G401 (cell line): ENCODE data around the gene TMEM37. TPM values are rescaled to one million over a fixed set of nuclear protein-coding genes. Genes with fewer than 3 reads are reported as not detected.

Experiments used
- DNase-seq: peaks from one replicate; pipeline ENCODE4 v3.0.0-alpha.2; 2015; ENCODE audit warnings: low spot score
- in situ Hi-C: cut with HindIII; loops from 2 replicates; pipeline ENCODE4 v1.10.0; 2016; ENCODE audit warnings: low sequenced_read_pairs, mixed read lengths
- total RNA-seq: library from RNA; depleted of rRNA; stranded (reverse); fragments of >200 nt; shearing (Covaris generic); gene quantifications from 2 replicates; pipeline ENCODE4 v1.2.3, GENCODE V29; 2014

The TMEM37 gene
- total RNA-seq, 1 experiment from 2014 or later = 3.1 TPM

GRCh38 chr2:119474371-119475224 is 42.9 kb downstream of the TMEM37 start:
- DNase-seq = no peak
- in situ Hi-C loops = loop anchor here (10.0 kb wide), 1 partner anchor 210 kb away; no protein-coding TSS in a partner anchor

GRCh38 chr2:119475225-119475856 is 43.7 kb downstream of the TMEM37 start:
- no peak for DNase-seq
- in situ Hi-C loops = loop anchor here (10.0 kb wide), 1 partner anchor 209 kb away; no protein-coding TSS in a partner anchor

- no peak for DNase-seq
- in situ Hi-C loops = loop anchor here (10.0 kb wide), 1 partner anchor 209 kb away; no protein-coding TSS in a partner anchor
Observed at GRCh38 chr2:119475857-119476244, 44.2 kb downstream of the TMEM37 start.

DNA sequence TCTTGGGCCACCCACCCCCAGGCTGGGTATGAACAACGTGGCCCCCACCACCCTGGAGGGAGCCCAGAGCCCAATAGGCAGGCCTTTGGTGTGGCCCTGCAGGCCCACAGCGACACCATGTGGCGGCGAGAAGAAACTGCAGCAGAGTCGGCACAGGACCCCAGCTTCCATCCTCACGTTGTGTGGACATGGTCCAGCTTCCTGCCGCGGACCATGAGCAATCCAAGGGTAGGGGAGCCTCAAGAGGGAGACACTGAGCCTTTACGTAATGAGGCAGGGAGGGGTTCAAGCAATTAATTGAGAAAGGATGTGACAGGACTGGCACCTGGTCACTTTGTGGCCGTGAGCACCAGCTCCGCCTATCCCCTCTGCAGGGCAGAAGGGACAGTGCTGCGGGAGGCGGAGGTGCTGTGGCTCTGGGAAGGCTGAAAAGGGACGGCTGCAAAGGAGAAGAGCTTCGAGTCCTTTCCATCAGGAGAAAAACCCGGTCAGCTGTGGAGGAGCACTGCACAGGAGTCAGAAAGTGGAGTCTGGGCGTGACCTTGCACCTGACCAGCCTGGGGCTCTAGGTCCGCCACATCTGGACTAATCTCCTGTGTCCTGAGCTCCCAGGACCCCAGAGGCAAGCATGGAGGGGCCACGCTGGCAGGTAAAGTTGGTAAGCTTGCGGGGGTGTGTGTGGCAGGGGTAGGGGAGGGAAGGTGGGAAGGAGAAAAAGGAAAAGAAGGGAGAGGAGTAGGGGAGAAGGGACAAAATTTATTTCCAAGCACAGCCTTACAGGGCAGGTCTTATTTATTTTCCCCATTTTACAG is 44.9 kb downstream of the TMEM37 start:
- DNase-seq = peak; percentile 49
- in situ Hi-C loops = loop anchor here (10.0 kb wide), 1 partner anchor 208 kb away; no protein-coding TSS in a partner anchor

DNA sequence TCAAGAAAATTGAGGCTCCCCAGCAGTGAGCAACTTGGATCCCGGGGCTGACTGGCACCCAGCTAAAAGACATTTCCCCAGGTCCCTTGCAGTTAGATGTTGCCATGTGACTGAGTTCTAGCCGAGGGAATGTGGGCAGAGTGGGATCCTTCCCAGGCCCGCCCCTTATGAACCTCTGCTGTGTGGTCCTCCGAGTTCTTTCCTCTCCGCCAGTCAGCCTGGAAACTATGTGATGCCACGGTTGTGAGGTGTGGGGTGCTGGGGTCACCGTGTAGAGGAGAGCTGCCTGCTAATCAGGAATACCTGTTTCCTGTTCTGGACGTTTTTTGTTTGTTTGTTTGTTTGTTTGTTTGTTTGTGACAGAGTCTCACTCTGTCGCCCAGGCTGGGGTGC is 45.5 kb downstream of the TMEM37 start:
- no peak for DNase-seq
- in situ Hi-C loops = loop anchor here (10.0 kb wide), 1 partner anchor 208 kb away; no protein-coding TSS in a partner anchor

GRCh38 chr2:119478188-119478977 is 46.7 kb downstream of the TMEM37 start:
- DNase-seq = no peak
- in situ Hi-C loops = loop anchor here (10.0 kb wide), 1 partner anchor 206 kb away; no protein-coding TSS in a partner anchor

DNA sequence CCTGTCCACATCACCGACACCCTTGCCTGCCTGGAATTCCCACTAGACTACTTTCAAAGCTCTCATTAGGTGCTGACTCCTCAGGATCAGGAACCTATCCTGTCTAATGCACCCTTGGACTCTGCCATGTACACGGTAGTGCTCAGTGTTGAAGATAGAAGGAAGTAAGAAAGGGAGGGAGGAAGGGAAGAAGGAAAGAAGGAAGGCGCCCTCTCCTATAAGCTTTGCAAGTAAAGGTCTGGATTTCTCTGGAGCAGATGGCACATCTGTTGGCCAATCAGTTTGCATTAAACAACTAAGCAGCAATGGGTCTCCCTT is 47.3 kb downstream of the TMEM37 start:
- no peak for DNase-seq
- in situ Hi-C loops = loop anchor here (10.0 kb wide), 1 partner anchor 206 kb away; no protein-coding TSS in a partner anchor

GRCh38 chr2:119480184-119480583 is 48.5 kb downstream of the TMEM37 start:
- no peak for DNase-seq
- in situ Hi-C loops = no loop called here

- no peak for DNase-seq
- in situ Hi-C loops = no loop called here
Observed at GRCh38 chr2:119480718-119481142, 49.1 kb downstream of the TMEM37 start.

DNA sequence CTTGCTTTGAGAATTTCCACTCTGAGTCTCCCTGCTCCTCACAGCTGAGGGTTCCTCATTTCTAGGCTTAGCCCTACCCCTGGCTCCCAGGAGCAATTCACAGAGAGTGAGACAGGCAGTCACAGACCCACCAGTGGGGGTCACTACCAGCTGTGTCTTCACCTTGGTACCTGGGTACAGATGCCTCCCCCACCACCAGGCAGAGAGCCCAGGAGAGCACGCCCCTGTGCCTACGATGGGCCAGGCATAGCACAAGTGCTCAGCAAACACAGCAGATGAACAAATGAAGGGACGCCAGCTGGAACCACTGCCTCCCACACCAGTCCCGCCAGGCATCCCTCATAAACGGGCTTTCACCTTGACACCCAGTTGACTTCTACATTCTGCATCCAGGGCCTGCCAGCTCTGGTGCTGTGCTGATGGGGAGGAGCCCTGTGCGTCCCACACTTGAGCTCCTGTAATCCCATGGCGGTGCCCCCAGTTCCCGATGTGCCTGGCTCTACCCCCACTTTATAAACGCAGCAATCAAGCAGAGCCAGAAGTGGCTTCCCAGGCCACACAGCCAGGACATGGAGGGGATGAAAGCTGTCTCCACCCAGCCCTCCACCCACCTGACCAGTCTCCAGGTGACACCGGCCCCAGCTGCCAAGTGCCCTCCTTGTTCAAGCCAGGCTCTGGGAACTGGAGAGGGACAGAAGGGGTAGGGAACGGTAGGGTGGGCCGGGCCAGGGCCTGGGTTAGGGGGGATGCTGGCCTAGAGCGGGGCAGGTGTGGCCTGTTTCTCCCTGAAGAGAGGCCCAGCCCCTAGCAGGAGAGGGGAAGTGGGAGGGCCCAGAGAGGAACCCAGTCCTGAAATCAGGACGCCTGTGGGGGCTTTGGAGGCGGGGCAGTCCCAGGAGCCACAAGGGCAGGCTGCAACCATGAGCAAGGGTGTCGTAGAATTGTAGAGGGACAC is 50.1 kb downstream of the TMEM37 start:
- no peak for DNase-seq

DNA sequence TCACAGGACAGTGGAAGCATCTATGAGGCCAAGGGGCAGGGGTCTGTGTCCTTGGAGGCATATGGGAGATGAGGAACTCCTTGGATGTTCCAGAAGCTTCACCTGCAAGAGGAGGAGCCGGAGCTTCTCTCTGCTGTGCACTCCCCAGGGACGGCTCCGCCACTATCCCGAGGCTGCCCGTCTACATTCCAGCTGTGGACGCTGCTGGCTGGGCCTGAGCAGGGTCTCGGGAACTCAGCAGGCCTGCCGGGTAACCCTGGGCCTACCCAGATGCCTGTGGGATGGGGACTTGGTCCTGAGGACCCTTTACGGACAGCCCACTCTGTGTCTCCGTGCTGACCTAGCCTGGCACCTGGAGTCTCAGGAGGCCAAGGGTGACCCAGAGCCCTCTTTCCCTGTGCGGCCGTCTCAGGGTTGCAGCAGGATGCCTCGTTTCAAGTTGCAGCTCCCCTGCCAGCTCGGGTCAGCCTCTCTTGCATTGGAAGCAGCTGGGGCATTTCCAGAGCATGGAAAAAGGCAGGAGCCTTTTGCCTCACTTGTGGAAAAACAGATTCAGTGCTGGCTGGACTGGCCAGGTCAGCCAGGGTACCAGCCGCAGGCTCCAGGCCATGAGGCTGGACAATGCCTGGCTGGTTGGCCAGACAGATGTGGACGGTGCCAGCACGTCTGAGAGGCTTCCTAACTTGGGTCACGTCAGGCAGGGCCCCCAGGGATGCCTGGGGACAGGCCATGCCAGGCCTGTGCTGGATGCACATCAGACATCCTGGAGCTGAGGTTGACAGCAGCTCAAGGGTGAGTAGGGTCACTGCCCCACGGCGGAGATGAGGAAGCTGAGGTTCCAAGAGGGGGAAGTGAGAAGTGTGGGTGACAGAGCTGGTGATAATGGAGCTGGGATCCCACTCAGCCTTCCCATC is 51.1 kb downstream of the TMEM37 start:
- no peak for DNase-seq
- in situ Hi-C loops = no loop called here

More for the DNA sequence above, 50.1 kb downstream of the TMEM37 start:
- in situ Hi-C loops = no loop called here

DNA sequence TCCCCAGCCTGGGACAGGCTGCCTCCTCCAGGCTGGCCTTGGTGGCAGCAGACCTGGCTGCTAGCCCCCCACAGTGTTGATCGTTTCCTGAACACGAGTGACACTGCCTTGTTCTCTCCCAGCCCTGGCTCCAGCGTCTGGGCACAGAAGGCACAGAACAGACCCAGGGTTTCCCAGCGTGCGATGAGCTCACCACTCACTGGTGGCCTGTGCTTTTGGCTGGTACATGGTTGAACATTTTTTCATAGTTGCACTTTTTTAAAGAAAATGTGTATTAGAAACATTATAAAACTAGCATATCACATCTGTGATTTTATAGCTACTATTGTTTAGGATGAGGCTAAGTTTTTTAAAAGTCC is 51.7 kb downstream of the TMEM37 start:
- in situ Hi-C loops = no loop called here
- no peak for DNase-seq

- in situ Hi-C loops = no loop called here
- no peak for DNase-seq
Observed at GRCh38 chr2:119483896-119484718, 52.5 kb downstream of the TMEM37 start.

- DNase-seq = no peak
- in situ Hi-C loops = no loop called here
Observed at GRCh38 chr2:119484834-119485233, 53.2 kb downstream of the TMEM37 start.

DNA sequence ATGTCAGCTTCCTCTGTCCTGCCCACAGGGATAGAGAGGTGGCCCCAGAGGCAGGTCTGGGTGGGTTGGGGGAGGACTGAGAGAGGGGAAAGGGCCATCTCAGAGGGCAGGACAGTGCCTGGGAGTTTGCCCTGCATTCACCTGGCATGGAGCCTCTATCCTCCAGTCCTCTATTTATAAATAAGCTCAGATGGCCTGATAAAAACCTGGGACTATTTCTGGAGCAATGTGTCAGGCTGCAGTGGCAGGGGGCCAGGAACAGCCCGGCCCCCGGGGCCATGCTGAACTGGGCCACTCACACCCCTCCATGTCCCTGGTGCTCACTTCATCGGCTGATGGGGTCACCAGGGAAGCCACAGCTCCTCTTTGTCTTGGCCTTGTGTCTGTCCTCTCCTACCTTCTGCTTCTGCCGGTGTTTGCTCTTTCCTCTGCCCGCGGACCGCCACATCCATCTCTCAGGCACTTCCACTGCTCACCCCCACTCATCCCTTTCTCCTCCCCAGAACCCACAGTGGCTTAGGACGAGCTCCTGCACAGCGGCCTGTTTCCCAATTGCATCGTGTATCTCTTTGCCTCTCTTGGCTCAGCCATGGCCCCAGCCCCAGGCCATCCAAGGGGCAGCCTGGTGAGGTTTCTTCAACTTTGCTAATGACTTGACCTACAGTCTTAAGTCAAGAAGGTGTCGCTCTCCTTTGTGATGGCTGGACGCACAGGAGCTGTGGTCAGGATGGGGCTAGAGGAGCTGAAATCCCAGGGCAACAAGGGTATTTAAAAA is 53.9 kb downstream of the TMEM37 start:
- in situ Hi-C loops = no loop called here
- DNase-seq = peak; percentile 45
